Measurements from ENCODE around the gene COQ3. TPM values are rescaled to one million over a fixed set of nuclear protein-coding genes. Genes with fewer than 3 reads are reported as not detected.

The COQ3 gene
- total and polyA plus RNA-seq, 4 donors = 3.8 to 9.4 (median 8.0) TPM

DNA sequence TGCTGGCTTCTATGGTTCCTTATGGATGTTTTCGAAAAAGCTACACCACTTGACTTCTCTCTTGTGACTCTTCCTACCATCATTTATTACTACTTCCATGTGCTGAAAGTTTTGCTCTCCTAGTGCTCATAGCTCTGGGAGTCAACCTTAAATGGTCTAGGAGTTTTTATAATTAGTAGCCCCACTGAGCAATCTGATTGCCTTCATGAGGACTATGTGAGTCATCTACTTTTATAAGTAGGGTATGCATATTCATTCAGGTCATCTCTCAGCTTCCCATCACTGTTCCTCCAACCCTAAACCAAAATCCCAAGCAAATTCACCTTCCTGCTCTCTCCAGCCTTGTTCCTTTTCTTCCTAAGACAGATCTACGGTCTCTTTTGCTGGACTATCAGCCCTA is 27.1 kb downstream of the COQ3 start:
- 98% methylated on average over 2 of the region's 2 CpGs for whole genome bisulfite sequencing
- no peaks in the 10 kb centered on the region for H3K9me3 ChIP-seq (ENCODE audit: control insufficient read depth in 4 of 4, low read length in 3 of 4)
- no peaks in the 10 kb centered on the region for H3K27me3 ChIP-seq (ENCODE audit: control insufficient read depth in 4 of 4, insufficient read depth in 4 of 4, low read length in 3 of 4)
- TF ChIP-seq HNF4G (IDR thresholded peaks at IDR 0.05) (no peak), HNF4A (conservative IDR thresholded peaks at IDR 0.05) (no peak)
- H3K9ac ChIP-seq (ENCODE audit: low read depth in 1 of 2, low read length in 2 of 2) = no peak overlapping the region
- DNase-seq (ENCODE audit: low spot score) = no peak
- H3K36me3 ChIP-seq (ENCODE audit: control insufficient read depth in 4 of 4, insufficient read depth in 3 of 4, low read depth in 1 of 4, low read length in 3 of 4) = no peaks in the 10 kb centered on the region
- no peaks in the 10 kb centered on the region for H3K4me1 ChIP-seq (ENCODE audit: control insufficient read depth in 4 of 4, insufficient read depth in 4 of 4, low read length in 3 of 4)
- no peak overlapping the region for H3K4me3 ChIP-seq (ENCODE audit: low read depth in 1 of 3, low read length in 3 of 3)
- H3K27ac ChIP-seq (ENCODE audit: low read depth in 1 of 2, low read length in 2 of 2) = no peak overlapping the region

DNA sequence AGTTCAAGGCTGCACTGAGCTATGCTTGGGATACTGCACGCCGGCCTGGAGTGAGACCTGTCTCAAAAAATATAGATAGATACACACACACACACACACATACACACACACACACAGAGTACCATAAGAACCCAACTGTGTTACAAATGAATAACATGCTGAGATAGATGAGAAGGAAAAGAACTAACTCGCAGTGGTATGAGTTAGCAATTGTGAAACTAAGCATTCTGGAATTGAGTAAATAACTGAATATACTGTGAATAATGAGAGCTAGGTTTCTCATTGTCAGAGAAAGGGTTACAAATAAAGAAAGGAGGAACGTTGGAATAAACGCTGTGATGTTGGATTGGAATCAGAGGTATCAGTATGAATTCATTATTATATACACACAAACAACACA is 30.0 kb downstream of the COQ3 start:
- Histone ChIP-seq H3K4me3 (ENCODE audit: low read depth in 1 of 3, low read length in 3 of 3) (no peak overlapping the region), H3K4me1 (ENCODE audit: control insufficient read depth in 4 of 4, insufficient read depth in 4 of 4, low read length in 3 of 4) (no peaks in the 10 kb centered on the region), H3K9me3 (ENCODE audit: control insufficient read depth in 4 of 4, low read length in 3 of 4) (no peaks in the 10 kb centered on the region), H3K9ac (ENCODE audit: low read depth in 1 of 2, low read length in 2 of 2) (no peak overlapping the region), H3K36me3 (ENCODE audit: control insufficient read depth in 4 of 4, insufficient read depth in 3 of 4, low read depth in 1 of 4, low read length in 3 of 4) (no peaks in the 10 kb centered on the region), H3K27me3 (ENCODE audit: control insufficient read depth in 4 of 4, insufficient read depth in 4 of 4, low read length in 3 of 4) (no peaks in the 10 kb centered on the region), H3K27ac (ENCODE audit: low read depth in 1 of 2, low read length in 2 of 2) (no peak overlapping the region)
- WGBS = 83% methylated on average over 5 of the region's 5 CpGs
- DNase-seq (ENCODE audit: low spot score) = no peak
- no peak for TF ChIP-seq FOXA1 (IDR thresholded peaks at IDR 0.05)
- TF ChIP-seq YY1 (IDR thresholded peaks at IDR 0.05) = no peak
- TF ChIP-seq HNF4G (IDR thresholded peaks at IDR 0.05) = no peak
- no peak for TF ChIP-seq EGR1 (IDR thresholded peaks at IDR 0.05; ENCODE audit: low read depth in 2 of 2)
- TF ChIP-seq, protein P1, sequence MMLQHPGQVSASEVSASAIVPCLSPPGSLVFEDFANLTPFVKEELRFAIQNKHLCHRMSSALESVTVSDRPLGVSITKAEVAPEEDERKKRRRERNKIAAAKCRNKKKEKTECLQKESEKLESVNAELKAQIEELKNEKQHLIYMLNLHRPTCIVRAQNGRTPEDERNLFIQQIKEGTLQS (IDR thresholded peaks at IDR 0.05) = no peak
- no peak for TF ChIP-seq GABPA (IDR thresholded peaks at IDR 0.05 in 1 of 2, conservative IDR thresholded peaks at IDR 0.05 in 1 of 2)

DNA sequence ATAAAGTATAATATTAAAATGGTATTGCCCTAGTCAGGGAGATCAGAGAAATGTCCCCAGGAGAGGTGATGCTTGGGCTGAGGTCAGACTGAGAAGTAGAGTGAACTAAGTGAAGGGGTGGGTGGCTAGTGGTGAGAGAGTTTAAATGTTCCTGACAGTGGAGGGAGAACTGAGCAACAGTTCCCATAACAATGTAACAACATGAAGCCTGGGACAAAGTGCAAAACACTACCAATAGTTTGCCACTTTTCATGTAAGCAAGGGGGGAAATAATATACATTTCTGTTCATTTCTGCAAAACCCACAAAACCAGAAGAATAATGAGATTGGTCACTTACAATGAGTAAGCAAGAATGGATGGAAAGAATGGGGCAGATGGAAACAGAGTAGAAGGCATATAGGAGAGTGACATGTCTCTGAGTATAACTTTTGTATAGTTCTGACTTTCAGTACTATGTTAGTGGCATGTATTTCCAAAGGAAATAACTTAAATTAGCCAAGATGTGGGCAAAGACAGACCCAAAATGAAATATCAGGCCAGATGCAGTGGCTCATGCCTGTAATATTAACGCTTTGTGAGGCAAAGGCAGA is 31.2 kb downstream of the COQ3 start:
- H3K9me3 ChIP-seq (ENCODE audit: control insufficient read depth in 4 of 4, low read length in 3 of 4) = no peaks in the 10 kb centered on the region
- 95% methylated on average over 1 of the region's 1 CpG for WGBS

More for the DNA sequence above, 31.2 kb downstream of the COQ3 start:
- no peak overlapping the region for H3K27ac ChIP-seq (ENCODE audit: low read depth in 1 of 2, low read length in 2 of 2)
- H3K36me3 ChIP-seq (ENCODE audit: control insufficient read depth in 4 of 4, insufficient read depth in 3 of 4, low read depth in 1 of 4, low read length in 3 of 4) = no peaks in the 10 kb centered on the region
- no peak for DNase-seq (ENCODE audit: low spot score)
- H3K27me3 ChIP-seq (ENCODE audit: control insufficient read depth in 4 of 4, insufficient read depth in 4 of 4, low read length in 3 of 4) = no peaks in the 10 kb centered on the region
- no peak overlapping the region for H3K9ac ChIP-seq (ENCODE audit: low read depth in 1 of 2, low read length in 2 of 2)
- H3K4me3 ChIP-seq (ENCODE audit: low read depth in 1 of 3, low read length in 3 of 3) = no peak overlapping the region
- TF ChIP-seq, protein P2, sequence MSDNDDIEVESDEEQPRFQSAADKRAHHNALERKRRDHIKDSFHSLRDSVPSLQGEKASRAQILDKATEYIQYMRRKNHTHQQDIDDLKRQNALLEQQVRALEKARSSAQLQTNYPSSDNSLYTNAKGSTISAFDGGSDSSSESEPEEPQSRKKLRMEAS (IDR thresholded peaks at IDR 0.05) = no peak
- TF ChIP-seq RAD21 (IDR thresholded peaks at IDR 0.05) = no peak
- TF ChIP-seq HNF4A (conservative IDR thresholded peaks at IDR 0.05) = no peak
- no peak for TF ChIP-seq HNF4G (IDR thresholded peaks at IDR 0.05)
- TF ChIP-seq, protein P3, sequence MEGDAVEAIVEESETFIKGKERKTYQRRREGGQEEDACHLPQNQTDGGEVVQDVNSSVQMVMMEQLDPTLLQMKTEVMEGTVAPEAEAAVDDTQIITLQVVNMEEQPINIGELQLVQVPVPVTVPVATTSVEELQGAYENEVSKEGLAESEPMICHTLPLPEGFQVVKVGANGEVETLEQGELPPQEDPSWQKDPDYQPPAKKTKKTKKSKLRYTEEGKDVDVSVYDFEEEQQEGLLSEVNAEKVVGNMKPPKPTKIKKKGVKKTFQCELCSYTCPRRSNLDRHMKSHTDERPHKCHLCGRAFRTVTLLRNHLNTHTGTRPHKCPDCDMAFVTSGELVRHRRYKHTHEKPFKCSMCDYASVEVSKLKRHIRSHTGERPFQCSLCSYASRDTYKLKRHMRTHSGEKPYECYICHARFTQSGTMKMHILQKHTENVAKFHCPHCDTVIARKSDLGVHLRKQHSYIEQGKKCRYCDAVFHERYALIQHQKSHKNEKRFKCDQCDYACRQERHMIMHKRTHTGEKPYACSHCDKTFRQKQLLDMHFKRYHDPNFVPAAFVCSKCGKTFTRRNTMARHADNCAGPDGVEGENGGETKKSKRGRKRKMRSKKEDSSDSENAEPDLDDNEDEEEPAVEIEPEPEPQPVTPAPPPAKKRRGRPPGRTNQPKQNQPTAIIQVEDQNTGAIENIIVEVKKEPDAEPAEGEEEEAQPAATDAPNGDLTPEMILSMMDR (IDR thresholded peaks at IDR 0.05; ENCODE audit: low read depth, low read length, missing input control) = no peak
- no peak for TF ChIP-seq RXRA (IDR thresholded peaks at IDR 0.05)
- no peak for TF ChIP-seq JUND (IDR thresholded peaks at IDR 0.05)
- TF ChIP-seq TAF1 (conservative IDR thresholded peaks at IDR 0.05) = no peak
- TF ChIP-seq, protein P4, sequence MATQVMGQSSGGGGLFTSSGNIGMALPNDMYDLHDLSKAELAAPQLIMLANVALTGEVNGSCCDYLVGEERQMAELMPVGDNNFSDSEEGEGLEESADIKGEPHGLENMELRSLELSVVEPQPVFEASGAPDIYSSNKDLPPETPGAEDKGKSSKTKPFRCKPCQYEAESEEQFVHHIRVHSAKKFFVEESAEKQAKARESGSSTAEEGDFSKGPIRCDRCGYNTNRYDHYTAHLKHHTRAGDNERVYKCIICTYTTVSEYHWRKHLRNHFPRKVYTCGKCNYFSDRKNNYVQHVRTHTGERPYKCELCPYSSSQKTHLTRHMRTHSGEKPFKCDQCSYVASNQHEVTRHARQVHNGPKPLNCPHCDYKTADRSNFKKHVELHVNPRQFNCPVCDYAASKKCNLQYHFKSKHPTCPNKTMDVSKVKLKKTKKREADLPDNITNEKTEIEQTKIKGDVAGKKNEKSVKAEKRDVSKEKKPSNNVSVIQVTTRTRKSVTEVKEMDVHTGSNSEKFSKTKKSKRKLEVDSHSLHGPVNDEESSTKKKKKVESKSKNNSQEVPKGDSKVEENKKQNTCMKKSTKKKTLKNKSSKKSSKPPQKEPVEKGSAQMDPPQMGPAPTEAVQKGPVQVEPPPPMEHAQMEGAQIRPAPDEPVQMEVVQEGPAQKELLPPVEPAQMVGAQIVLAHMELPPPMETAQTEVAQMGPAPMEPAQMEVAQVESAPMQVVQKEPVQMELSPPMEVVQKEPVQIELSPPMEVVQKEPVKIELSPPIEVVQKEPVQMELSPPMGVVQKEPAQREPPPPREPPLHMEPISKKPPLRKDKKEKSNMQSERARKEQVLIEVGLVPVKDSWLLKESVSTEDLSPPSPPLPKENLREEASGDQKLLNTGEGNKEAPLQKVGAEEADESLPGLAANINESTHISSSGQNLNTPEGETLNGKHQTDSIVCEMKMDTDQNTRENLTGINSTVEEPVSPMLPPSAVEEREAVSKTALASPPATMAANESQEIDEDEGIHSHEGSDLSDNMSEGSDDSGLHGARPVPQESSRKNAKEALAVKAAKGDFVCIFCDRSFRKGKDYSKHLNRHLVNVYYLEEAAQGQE (IDR thresholded peaks at IDR 0.05) = no peak
- TF ChIP-seq, protein P5, sequence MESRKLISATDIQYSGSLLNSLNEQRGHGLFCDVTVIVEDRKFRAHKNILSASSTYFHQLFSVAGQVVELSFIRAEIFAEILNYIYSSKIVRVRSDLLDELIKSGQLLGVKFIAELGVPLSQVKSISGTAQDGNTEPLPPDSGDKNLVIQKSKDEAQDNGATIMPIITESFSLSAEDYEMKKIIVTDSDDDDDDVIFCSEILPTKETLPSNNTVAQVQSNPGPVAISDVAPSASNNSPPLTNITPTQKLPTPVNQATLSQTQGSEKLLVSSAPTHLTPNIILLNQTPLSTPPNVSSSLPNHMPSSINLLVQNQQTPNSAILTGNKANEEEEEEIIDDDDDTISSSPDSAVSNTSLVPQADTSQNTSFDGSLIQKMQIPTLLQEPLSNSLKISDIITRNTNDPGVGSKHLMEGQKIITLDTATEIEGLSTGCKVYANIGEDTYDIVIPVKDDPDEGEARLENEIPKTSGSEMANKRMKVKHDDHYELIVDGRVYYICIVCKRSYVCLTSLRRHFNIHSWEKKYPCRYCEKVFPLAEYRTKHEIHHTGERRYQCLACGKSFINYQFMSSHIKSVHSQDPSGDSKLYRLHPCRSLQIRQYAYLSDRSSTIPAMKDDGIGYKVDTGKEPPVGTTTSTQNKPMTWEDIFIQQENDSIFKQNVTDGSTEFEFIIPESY (IDR thresholded peaks at IDR 0.05) = no peak
- no peak for TF ChIP-seq GABPA (IDR thresholded peaks at IDR 0.05 in 1 of 2, conservative IDR thresholded peaks at IDR 0.05 in 1 of 2)
- TF ChIP-seq FOXA2 (IDR thresholded peaks at IDR 0.05) = no peak
- TF ChIP-seq, protein P1 (IDR thresholded peaks at IDR 0.05) = no peak
- no peak for TF ChIP-seq EGR1 (IDR thresholded peaks at IDR 0.05; ENCODE audit: low read depth in 2 of 2)
- no peak for TF ChIP-seq NR2F2 (IDR thresholded peaks at IDR 0.05)
- TF ChIP-seq SP1 (IDR thresholded peaks at IDR 0.05) = no peak
- TF ChIP-seq FOXA1 (IDR thresholded peaks at IDR 0.05) = no peak
- H3K4me1 ChIP-seq (ENCODE audit: control insufficient read depth in 4 of 4, insufficient read depth in 4 of 4, low read length in 3 of 4) = no peaks in the 10 kb centered on the region
